ENCODE results near the gene ANKRD17.

The ANKRD17 gene

DNA sequence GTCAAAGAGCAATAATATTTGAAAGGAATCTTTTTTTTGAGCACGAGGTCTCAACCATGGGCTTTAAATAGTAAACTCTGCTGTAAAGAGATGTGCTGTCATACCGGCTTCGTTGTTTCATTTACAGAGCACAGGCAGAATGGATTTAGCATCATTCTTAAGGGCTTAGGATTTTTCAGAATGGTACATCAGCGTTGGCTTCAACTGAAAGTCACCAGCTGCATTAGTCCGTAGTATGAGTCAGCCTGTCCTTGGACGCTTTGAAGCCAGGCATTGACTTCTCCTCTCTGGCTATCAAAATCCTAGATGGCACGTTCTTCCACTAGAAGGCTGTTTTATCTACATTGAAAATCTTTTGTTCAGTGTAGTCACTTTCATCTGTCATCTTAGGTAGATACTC lies 212.7 kb downstream of the ANKRD17 start:
- no peak for DNase-seq

DNA sequence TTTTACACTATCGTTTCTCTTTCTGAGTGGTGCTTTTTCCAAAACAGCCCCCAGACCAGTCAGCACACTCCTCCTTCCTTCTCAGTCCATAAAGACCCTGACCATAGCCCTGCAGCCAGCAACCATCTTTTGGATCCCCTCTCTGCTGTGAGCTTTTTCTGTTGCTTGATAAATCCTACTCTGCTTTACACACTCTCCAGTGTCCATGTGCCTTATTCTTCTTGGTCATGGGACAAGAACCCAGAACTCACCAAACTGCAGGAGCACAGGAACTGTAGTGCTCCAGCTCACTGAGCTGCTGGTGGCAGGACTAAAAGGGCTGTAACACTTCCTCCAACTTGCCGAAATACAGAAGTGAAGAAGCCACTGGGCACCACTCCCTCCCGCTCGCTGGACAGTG lies 221.5 kb downstream of the ANKRD17 start:
- DNase-seq, result no peak

GRCh38 chr4:73036123-73036522 lies 222.5 kb downstream of the ANKRD17 start:
- no peak for DNase-seq

GRCh38 chr4:73034896-73035295 lies 223.7 kb downstream of the ANKRD17 start:
- no peak for DNase-seq

DNA sequence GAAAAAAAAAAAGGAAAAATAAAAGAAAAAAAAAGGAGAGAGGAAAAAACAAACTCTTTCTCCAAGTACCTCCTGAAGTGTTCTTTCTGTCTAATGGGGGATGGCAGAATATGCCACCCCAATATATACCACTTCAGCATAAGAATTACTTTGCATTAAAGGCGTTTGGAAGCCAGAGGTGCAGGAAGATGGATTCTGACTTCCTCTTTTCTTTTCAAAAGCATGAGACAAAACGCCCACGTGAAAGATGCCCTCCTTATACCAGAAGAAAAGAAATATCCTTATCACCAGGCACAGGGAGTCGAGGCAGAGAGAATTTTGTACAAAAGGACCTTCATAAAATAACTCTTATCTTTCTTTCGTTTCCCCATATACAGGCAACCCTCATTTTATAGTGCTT lies 230.0 kb downstream of the ANKRD17 start:
- no peak for DNase-seq
